ENCODE data around the gene PDE6D. TPM values are rescaled to one million over a fixed set of nuclear protein-coding genes. Genes with fewer than 3 reads are reported as not detected.

Gene PDE6D
- total RNA-seq, 2 experiments from 2014 or later: 5.9 to 7.0 TPM

DNA sequence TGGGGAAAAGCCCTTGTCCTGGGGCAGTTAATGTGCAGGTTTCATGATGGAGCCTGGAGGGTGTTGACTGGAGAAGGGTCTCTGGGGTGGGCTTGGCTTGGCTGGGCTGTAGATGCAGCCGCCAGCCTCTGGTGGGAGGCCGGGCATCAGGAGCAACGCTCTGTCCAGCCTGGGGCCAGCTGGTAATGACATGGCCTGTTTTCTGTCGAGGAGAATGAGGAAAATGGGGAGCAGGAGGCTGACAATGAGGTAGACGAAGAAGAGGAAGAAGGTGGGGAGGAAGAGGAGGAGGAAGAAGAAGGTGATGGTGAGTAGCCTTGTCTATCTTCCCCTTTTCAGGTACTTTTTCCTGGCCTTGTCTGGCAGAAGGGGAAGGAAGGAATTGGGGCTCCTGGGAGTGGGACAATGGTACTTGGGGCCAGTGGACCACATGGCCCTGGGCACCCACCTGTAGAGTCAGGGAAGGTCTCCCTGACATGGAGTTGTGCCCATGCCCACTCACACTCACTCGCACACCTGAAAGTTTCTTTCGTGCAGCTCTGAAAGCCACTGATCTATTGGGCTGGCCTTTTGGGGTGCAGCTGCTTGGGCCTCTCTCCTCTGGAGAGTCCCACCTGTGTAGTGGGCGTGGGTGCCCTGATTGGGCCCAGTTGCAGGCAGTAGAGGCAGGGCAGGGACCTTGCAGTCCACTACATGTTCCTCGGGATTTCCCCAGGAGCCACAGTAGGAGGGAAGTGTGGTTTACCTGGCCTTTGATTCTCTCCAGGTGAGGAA lies 69.2 kb downstream of the PDE6D start:
- H3K27ac Mint-ChIP-seq: peak overlapping the region; percentile 100
- H3K4me1 Mint-ChIP-seq (ENCODE audit: low read depth): peaks cover 52% of the 10 kb centered on the region
- no peaks in the 10 kb centered on the region for H3K9me3 Mint-ChIP-seq
- H3K4me1 ChIP-seq (ENCODE audit: insufficient read depth, low read length): peaks cover 58% of the 10 kb centered on the region
- DNase-seq (peak in 6 of 14 experiments; percentile 4 to 64 (median 36)), ATAC-seq (ENCODE audit: poor library complexity) (no peak)
- peak overlapping the region; percentile 95 for H3K4me3 Mint-ChIP-seq
- ChIA-PET POLR2A (interaction anchor here (0.7 to 8.7 kb wide), 9 partner anchors 25 to 98 kb away, joined by 3 to 245 read pairs (median 10); no protein-coding TSS in a partner anchor), CTCF (interaction anchor here (0.7 to 7.6 kb wide), 5 partner anchors 23 to 100 kb away, joined by 3 to 122 read pairs (median 53); no protein-coding TSS in a partner anchor)
- H3K27ac ChIP-seq (ENCODE audit: low read depth in 1 of 2, low read length in 2 of 2): peak overlapping the region; percentile 73 to 82
- H3K27me3 ChIP-seq (ENCODE audit: control insufficient read depth in 1 of 2, insufficient read depth in 2 of 2, low read length in 2 of 2): no peaks in the 10 kb centered on the region
- H3K36me3 ChIP-seq (ENCODE audit: insufficient read depth, low read length): peaks cover 31% of the 10 kb centered on the region
- TF ChIP-seq CTCF (IDR thresholded peaks at IDR 0.05): no peak
- H3K9me3 ChIP-seq (ENCODE audit: control insufficient read depth in 1 of 2, insufficient read depth in 1 of 2, low read length in 2 of 2): no peaks in the 10 kb centered on the region
- peaks cover 9% of the 10 kb centered on the region for H3K27me3 Mint-ChIP-seq
- peak overlapping the region; percentile 75 for H3K4me3 ChIP-seq (ENCODE audit: low read length)
- peaks cover 59% of the 10 kb centered on the region for H3K36me3 Mint-ChIP-seq (ENCODE audit: low read depth)
- intact Hi-C loops (cut with DNase I, micrococcal nuclease): loop anchor here in 1 of 2 experiments (5.0 kb wide), 1 partner anchor 195 kb away; no protein-coding TSS in a partner anchor

DNA sequence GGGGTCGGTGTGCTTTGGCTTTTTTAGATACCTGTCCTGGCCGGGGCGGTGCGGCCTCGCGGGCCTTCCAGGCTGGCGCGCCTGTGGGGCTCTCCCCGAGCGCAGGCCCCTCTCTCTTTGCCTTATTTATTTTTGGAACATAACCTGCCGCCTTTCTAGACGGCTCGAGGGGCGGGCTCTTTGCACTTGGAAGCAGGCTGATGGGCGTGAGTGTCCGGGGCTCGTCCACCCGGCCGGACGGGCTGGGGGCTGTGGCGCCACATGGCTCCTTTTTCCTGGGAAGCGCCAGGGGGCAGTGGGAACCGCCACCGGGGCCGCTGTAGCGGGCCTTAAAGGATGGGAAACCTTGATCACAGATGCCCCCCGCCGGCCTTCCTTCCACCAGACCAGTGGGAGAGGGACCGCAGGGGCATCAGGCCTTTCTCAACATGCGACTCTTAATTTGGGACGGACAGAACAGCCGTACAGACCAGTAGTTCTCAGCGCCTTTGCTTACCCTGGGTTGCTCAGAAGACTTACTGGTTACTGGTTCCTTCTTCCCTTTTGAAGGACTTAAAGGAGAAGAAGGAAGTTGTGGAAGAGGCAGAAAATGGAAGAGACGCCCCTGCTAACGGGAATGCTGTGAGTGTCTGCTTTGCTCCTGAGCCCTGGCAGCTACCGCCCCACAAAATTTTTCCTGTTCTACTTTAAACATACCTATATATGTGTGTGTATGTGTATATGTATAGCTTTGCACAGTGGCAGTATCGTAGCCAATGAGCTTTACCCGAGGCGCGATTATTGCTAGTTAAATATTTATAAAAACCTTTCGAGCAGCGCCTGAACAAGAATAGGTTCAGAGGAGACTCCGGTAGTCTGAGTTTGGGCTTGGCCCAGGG lies 70.0 kb downstream of the PDE6D start:
- Histone ChIP-seq H3K36me3 (ENCODE audit: insufficient read depth, low read length) (peaks cover 31% of the 10 kb centered on the region), H3K4me1 (ENCODE audit: insufficient read depth, low read length) (peaks cover 61% of the 10 kb centered on the region), H3K9me3 (ENCODE audit: control insufficient read depth in 1 of 2, insufficient read depth in 1 of 2, low read length in 2 of 2) (no peaks in the 10 kb centered on the region), H3K4me3 (ENCODE audit: low read length) (peak overlapping the region; percentile 75), H3K27ac (ENCODE audit: low read depth in 1 of 2, low read length in 2 of 2) (peak overlapping the region; percentile 73 to 82), H3K27me3 (ENCODE audit: control insufficient read depth in 1 of 2, insufficient read depth in 2 of 2, low read length in 2 of 2) (no peaks in the 10 kb centered on the region)
- POLR2A ChIA-PET: interaction anchor here (1.0 to 8.7 kb wide), 6 partner anchors 24 to 98 kb away, joined by 4 to 245 read pairs (median 20); no protein-coding TSS in a partner anchor
- ATAC-seq (ENCODE audit: poor library complexity): no peak
- intact Hi-C loops (cut with DNase I, micrococcal nuclease): loop anchor here in 1 of 2 experiments (5.0 kb wide), 1 partner anchor 194 kb away; no protein-coding TSS in a partner anchor
- H3K4me1 Mint-ChIP-seq (ENCODE audit: low read depth): peaks cover 58% of the 10 kb centered on the region
- DNase-seq: peak in 5 of 14 experiments; percentile 12 to 47 (median 24)
- H3K27ac Mint-ChIP-seq: peak overlapping the region; percentile 100
- H3K9me3 Mint-ChIP-seq: no peaks in the 10 kb centered on the region
- peak overlapping the region; percentile 95 for H3K4me3 Mint-ChIP-seq
- CTCF ChIA-PET: interaction anchor here (0.7 to 7.6 kb wide), 4 partner anchors 26 to 98 kb away, joined by 3 to 122 read pairs (median 3); no protein-coding TSS in a partner anchor
- peaks cover 9% of the 10 kb centered on the region for H3K27me3 Mint-ChIP-seq
- peaks cover 67% of the 10 kb centered on the region for H3K36me3 Mint-ChIP-seq (ENCODE audit: low read depth)
- TF ChIP-seq CTCF (IDR thresholded peaks at IDR 0.05): no peak
